Measurements from ENCODE around the gene OSBPL9.
"Not testable (repeated sequence)": the region's sequence is repeated elsewhere in the genome, so short reads cannot be mapped to it uniquely, and the experiment has no call there.

OSBPL9 gene

DNA sequence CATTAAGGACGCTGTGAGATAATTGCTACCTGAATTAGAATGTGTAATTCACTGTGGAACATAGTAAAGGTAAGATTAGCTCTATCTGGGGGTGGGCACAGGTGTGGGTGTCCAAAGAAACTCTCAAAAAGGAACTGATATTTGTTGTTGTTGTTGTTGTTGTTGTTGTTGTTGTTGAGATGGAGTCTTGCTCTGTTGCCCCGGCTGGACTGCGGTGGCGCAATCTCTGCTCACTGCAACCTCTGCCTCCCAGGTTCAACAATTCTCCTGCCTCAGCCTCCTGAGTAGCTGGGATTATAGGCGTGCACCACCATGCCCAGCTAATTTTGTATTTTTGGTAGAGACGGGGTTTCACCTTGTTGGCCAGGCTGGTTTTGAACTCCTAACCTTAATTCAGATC lies 6.8 kb upstream of the OSBPL9 start:
- DNase-seq, result not testable (repeated sequence)

GRCh38 chr1:51610637-51611036 lies 6.3 kb upstream of the OSBPL9 start:
- no peak for DNase-seq

GRCh38 chr1:51612447-51612961 lies 4.4 kb upstream of the OSBPL9 start:
- DNase-seq, result no peak

DNA sequence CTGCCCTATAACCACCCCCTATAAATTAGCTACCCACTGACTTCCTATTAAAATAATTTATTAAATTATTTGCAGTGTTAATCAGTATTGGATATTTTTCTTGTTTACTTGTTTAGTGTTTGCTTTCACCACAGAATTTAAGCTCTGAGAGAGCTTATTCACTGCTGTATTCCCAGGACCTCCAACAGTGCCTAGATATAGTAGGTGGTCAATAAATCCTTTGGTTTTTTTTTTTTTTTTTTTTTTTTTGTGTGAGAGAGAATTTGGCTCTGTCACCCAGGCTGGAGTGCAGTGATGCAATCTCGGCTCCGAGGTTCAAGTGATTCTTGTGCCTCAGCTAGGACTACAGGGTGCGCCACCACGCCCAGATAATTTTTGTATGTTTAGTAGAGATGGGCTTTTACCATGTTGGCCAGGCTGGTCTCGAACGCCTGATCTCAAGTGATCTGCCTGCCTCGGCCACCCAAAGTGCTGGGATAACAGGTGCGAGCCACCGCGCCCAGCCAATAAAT lies 1.1 kb upstream of the OSBPL9 start:
- no peak for DNase-seq

- no peak for DNase-seq
Measured at GRCh38 chr1:51616490-51616889, 402 bp upstream of the OSBPL9 start.

GRCh38 chr1:51618715-51619114 lies 1.8 kb downstream of the OSBPL9 start:
- DNase-seq, result no peak

- DNase-seq, result no peak
Measured at GRCh38 chr1:51620470-51620869, 3.6 kb downstream of the OSBPL9 start.

GRCh38 chr1:51621161-51621560 lies 4.3 kb downstream of the OSBPL9 start:
- DNase-seq, result no peak

- no peak for DNase-seq
Measured at GRCh38 chr1:51621841-51622454, 5.1 kb downstream of the OSBPL9 start.

- peak; percentile 76 for DNase-seq
Measured at GRCh38 chr1:51622455-51622913, 5.6 kb downstream of the OSBPL9 start.

GRCh38 chr1:51623025-51623424 lies 6.1 kb downstream of the OSBPL9 start:
- DNase-seq, result no peak

GRCh38 chr1:51623450-51623849 lies 6.6 kb downstream of the OSBPL9 start:
- DNase-seq, result no peak

- DNase-seq, result no peak
Measured at GRCh38 chr1:51624855-51625254, 8.0 kb downstream of the OSBPL9 start.

DNA sequence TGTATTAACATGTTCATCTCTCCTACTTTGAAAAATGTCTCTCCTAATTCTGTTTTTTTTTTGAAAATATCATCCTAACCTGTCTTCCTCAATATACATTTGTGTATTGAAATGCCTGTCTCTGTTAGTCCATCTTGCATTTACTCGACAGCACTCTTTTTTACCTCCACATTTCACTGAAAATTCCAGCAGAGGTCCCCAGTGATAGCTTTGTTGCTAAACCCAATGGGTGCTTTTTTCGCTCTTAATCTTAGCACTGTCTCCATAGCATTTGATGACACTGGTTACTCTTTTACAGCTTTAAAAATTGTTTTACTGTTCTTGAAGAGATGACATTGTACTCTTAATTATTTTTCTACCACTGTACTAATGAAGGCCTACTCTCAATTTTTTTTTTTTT lies 10.8 kb downstream of the OSBPL9 start:
- DNase-seq, result peak; percentile 15

DNA sequence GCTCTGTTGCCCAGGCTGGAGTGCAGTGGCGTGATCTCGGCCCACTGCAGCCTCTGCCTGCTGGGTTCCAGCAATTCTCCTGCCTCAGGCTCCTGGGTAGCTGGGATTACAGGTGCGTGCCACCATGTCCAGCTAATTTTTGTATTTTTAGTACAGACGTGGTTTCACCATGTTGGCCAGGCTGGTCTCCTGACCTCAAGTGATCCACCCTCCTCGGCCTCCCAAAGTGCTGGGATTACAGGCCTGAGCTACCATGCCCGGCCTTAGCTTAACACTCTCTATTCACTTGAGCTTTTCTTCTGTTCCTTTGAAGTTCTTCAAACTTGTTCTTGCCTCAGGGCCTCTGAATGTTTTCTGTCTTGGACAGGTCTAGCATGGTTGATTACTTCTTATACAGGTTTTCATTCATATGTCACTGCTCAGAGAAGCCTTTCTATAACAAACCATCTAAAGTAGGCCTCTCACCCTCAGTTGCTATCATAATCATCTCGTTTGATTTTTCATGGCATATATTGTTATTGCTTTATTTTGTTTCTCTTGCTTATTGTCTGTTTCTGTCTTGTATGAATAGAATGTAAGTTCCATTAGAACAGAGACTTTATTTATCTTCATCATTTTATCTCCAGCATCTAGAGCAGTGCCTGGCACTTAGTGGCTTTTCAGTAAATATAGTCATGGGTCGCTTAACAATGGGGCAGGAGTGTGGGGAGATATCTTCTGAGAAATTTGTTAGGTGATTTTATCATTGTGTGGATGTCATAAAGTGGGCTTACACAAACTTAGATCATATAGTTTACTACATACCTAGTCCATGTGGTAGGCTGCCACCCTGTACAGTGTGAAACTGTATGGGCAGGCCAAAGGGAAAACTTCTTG lies 12.1 kb downstream of the OSBPL9 start:
- DNase-seq, result no peak

DNA sequence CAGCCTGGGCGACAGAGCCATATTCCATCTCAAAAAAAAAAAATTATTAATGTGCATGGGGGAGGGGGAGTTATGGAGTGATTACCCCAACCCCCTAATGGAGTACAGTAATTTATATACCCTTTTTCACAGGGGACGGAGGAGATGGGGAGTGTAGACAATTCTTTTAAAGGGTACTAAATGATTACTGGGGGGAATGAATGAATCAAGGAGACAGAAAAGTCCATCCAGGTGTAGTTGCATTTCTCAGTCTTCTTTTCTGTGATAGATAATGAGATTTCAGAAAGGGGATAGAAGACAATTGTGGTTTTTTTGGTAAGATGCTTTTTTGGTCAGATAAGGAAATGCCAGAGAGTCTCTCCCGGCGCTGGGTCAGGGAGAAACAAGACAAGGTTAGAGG lies 13.0 kb downstream of the OSBPL9 start:
- no peak for DNase-seq

DNA sequence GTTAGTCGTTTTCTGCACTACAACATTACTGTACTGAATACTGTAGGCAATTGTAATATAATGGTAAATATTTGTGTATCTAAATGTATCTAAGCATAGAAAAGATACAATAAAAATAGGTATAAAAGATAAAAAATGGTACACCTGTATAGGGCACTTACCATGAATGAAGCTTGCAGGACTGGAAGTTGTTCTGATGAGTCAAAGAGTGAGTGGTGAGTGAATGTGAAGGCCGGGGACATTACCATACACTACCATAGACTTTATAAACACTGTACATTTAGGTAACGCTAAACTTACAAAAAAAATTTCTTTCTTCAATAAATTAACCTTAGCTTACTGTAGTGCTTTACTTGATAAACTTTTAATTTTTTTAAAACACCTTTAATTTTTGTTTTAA lies 13.5 kb downstream of the OSBPL9 start:
- DNase-seq, result no peak

DNA sequence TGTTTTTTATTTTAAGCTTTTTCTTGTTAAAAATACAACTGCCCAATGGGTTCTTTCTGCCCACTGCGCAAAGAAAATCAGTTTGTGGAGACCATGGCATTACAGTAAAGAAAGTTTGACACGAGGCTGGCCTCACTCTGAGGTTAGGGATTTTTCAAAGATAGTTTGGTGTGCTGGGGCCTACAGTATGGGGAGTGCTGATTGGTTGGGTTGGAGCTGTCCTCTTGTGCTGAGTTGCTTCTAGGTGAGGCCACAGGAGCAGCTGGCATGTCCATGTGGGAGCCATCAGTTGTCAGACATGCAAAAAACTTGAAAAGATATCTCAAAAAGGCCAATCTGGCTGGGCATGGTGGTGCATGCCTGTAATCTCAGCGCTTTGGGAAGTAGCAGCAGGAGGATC lies 14.0 kb downstream of the OSBPL9 start:
- DNase-seq, result no peak

- DNase-seq, result no peak
Measured at GRCh38 chr1:51631747-51632146, 14.9 kb downstream of the OSBPL9 start.

DNA sequence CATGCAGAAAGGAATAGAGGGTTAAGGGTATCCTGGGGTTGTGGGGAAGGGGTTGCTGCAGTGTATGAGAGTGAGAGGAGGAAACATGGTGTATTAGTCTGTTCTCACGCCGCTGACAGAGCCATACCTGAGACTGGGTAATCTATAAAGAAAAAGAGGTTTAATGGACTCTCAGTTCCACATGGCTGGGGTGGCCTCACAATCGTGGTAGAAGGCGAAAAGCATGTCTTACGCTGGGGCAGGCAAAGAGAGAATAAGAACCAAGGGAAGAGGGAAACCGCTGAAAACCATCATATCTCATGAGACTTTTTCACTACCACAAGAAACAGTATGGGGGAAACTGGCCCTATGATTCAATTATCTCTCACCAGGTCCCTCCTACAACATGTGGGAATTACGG lies 17.7 kb downstream of the OSBPL9 start:
- DNase-seq, result no peak

GRCh38 chr1:51635615-51636014 lies 18.7 kb downstream of the OSBPL9 start:
- no peak for DNase-seq

- DNase-seq, result no peak
Measured at GRCh38 chr1:51636191-51636590, 19.3 kb downstream of the OSBPL9 start.

DNA sequence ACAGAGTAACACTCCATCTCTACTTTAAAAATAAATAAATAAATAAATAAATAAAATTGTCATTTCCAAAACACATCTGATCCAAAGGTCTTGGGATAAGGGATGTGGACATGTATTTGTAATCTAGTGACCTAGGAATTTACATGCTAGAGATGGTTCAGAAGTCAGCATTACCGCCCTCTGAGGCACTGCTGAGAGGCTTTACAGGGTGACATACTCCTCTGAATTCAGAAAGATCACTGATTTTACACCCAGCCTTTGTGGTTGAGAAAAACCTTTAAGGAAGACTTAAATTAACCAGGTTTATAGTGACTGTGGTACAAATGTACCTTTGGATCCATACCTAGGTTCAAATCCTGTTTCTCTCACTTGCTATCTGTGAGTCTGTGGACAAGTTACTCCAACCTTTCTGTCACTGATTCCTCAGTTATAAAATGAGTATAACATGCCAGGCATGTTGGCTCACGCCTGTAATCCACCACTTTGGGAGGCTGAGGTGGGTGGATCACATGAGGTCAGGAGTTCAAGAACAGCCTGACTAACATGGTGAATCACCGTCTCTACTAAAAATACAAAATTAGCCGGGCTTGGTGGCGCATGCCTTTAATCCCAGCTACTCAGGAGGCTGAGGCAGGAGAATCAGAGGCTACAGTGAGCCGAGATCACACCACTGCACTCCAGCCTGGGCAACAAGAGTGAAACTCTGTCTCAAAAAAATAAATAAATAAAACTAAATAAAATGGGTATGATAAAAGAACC lies 20.1 kb downstream of the OSBPL9 start:
- no peak for DNase-seq
